NCI-H524 treated with DMSO at 0.1 percent for 48 hours (cell line): ENCODE data around the gene AATF.

Experiments used
- DNase-seq: peaks from one replicate; lab custom pipeline; 2025; lab: John Stamatoyannopoulos, UW

The AATF gene

GRCh38 chr17:36948717-36949460 is at the start of gene AATF:
TSS of gene AATF (plus strand) at chr17:36948954. CDS start at chr17:36949126, 172 bp downstream.
- DNase-seq = peak; percentile 93

- no peak for DNase-seq
These were observed 49.2 kb upstream of the AATF start for GRCh38 chr17:36899250-36900159.

GRCh38 chr17:36900160-36900512 is 48.6 kb upstream of the AATF start:
- DNase-seq = no peak

- DNase-seq = no peak
These were observed 47.2 kb upstream of the AATF start for GRCh38 chr17:36901506-36901905.

- DNase-seq = peak; percentile 63
These were observed 41.3 kb upstream of the AATF start for GRCh38 chr17:36907407-36907806.

GRCh38 chr17:36910513-36910912 is 38.2 kb upstream of the AATF start:
- no peak for DNase-seq

- no peak for DNase-seq
These were observed 37.8 kb upstream of the AATF start for GRCh38 chr17:36911001-36911400.

GRCh38 chr17:36913132-36913531 is 35.6 kb upstream of the AATF start:
- DNase-seq = no peak

GRCh38 chr17:36918211-36918691 is 30.5 kb upstream of the AATF start:
- no peak for DNase-seq

GRCh38 chr17:36919407-36919968 is 29.3 kb upstream of the AATF start:
- DNase-seq = no peak

- no peak for DNase-seq
These were observed 28.4 kb upstream of the AATF start for GRCh38 chr17:36920032-36921005.

- DNase-seq = no peak
These were observed 27.5 kb upstream of the AATF start for GRCh38 chr17:36921095-36921851.

- DNase-seq = no peak
These were observed 26.6 kb upstream of the AATF start for GRCh38 chr17:36922175-36922574.

GRCh38 chr17:36923814-36924221 is 24.9 kb upstream of the AATF start:
- no peak for DNase-seq

- DNase-seq = no peak
These were observed 22.5 kb upstream of the AATF start for GRCh38 chr17:36926226-36926625.

GRCh38 chr17:36926701-36927100 is 22.1 kb upstream of the AATF start:
- DNase-seq = no peak

GRCh38 chr17:36928471-36929345 is 20.0 kb upstream of the AATF start:
- DNase-seq = no peak

- DNase-seq = no peak
These were observed 18.7 kb upstream of the AATF start for GRCh38 chr17:36929851-36930582.

- no peak for DNase-seq
These were observed 18.2 kb upstream of the AATF start for GRCh38 chr17:36930583-36930900.
